ENCODE measurements around the gene SPPL3. TPM values are rescaled to one million over a fixed set of nuclear protein-coding genes. Genes with fewer than 3 reads are reported as not detected.

The SPPL3 gene
- total RNA-seq, 1 experiment from 2014 or later = 51.1 TPM

DNA sequence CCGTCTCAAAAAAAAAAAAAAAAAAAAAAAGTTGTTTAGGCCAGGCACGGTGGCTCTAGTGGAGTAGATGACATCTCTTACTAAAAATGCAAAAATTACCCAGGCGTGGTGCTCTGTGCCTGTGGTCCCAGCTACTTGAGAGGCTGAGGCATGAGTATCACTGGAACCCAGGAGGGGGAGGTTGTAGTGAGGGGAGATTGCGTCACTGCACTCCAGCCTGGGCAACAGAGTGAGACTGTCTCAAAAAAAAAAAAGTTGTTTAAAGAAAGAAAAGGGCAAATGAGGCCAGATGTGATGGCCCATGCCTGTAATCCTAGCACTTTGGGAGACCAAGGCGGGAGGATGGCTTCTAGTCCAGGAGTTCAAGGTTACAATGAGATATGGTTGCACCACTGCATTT is 36.6 kb upstream of the SPPL3 start:
- CTCF ChIA-PET = interaction anchor here (0.7 kb wide), 1 partner anchor 405 kb away, joined by 7 read pairs; no protein-coding TSS in a partner anchor
- no peak for TF ChIP-seq TCF7L2 (IDR thresholded peaks at IDR 0.05; ENCODE audit: low read depth, low read length)
- no peak for TF ChIP-seq SIN3A (IDR thresholded peaks at IDR 0.05; ENCODE audit: borderline replicate concordance, insufficient read depth, low read depth, low read length)
- no peak for TF ChIP-seq POLR2AphosphoS5 (IDR thresholded peaks at IDR 0.05; ENCODE audit: low read depth, low read length)
- TF ChIP-seq, protein P1, sequence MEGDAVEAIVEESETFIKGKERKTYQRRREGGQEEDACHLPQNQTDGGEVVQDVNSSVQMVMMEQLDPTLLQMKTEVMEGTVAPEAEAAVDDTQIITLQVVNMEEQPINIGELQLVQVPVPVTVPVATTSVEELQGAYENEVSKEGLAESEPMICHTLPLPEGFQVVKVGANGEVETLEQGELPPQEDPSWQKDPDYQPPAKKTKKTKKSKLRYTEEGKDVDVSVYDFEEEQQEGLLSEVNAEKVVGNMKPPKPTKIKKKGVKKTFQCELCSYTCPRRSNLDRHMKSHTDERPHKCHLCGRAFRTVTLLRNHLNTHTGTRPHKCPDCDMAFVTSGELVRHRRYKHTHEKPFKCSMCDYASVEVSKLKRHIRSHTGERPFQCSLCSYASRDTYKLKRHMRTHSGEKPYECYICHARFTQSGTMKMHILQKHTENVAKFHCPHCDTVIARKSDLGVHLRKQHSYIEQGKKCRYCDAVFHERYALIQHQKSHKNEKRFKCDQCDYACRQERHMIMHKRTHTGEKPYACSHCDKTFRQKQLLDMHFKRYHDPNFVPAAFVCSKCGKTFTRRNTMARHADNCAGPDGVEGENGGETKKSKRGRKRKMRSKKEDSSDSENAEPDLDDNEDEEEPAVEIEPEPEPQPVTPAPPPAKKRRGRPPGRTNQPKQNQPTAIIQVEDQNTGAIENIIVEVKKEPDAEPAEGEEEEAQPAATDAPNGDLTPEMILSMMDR (IDR thresholded peaks at IDR 0.05) = no peak
- no peak for TF ChIP-seq REST (IDR thresholded peaks at IDR 0.05; ENCODE audit: insufficient read depth in 1 of 2, low read depth in 2 of 2, low read length in 1 of 2)
- Histone ChIP-seq H3K27ac (ENCODE audit: low read length) (no peak overlapping the region), H3K27me3 (ENCODE audit: control insufficient read depth, insufficient read depth, low read length) (no peaks in the 10 kb centered on the region), H3K4me3 (ENCODE audit: low read depth in 2 of 2, low read length in 2 of 2) (no peak overlapping the region), H3K4me1 (ENCODE audit: control insufficient read depth, insufficient read depth, low read length) (no peaks in the 10 kb centered on the region), H3K9me3 (ENCODE audit: control insufficient read depth, insufficient read depth, low read depth, low read length) (no peaks in the 10 kb centered on the region), H3K36me3 (ENCODE audit: control insufficient read depth, insufficient read depth, low read length) (no peaks in the 10 kb centered on the region)
- POLR2A ChIA-PET = no interaction called here
- ATAC-seq (no peak), DNase-seq (ENCODE audit: low read depth, low spot score) (no peak)
- in situ Hi-C loops (cut with HindIII; ENCODE audit: low pct_unique_long_range_greater_than_20kb, low sequenced_read_pairs) (no loop called here), intact Hi-C loops (cut with micrococcal nuclease; ENCODE audit: unreplicated experiment) (no loop called here)
- BruUV-seq (replicated peaks) = no TSS peak

DNA sequence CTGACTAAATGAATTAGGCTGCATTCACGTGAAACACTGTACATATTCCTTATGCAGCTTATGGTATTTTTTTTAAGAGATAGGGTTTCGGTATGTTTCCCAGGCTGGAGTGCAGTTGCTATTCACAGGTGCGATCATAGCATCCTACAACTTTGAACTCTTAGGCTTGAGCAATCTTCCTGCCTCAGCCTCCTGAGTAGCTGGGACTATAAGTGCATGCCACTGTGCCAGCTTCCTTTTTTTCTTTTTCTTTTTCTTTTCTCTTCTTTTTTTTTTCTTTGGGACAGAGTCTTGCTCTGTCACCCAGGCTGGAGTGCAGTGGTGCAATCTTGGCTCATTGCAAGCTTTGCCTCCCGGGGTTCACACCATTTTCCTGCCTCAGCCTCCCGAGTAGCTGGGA is 35.8 kb upstream of the SPPL3 start:
- ChIA-PET CTCF (interaction anchor here (0.6 to 0.7 kb wide), 2 partner anchors 169 to 404 kb away, joined by 6 to 7 read pairs; no protein-coding TSS in a partner anchor), POLR2A (no interaction called here)
- Histone ChIP-seq H3K27ac (ENCODE audit: low read length) (no peak overlapping the region), H3K4me3 (ENCODE audit: low read depth in 2 of 2, low read length in 2 of 2) (no peak overlapping the region), H3K4me1 (ENCODE audit: control insufficient read depth, insufficient read depth, low read length) (no peaks in the 10 kb centered on the region), H3K27me3 (ENCODE audit: control insufficient read depth, insufficient read depth, low read length) (no peaks in the 10 kb centered on the region), H3K9me3 (ENCODE audit: control insufficient read depth, insufficient read depth, low read depth, low read length) (no peaks in the 10 kb centered on the region), H3K36me3 (ENCODE audit: control insufficient read depth, insufficient read depth, low read length) (no peaks in the 10 kb centered on the region)
- no TSS peak for BruUV-seq (replicated peaks)
- DNase-seq (ENCODE audit: low read depth, low spot score) (no peak), ATAC-seq (no peak)
- intact Hi-C loops (cut with micrococcal nuclease; ENCODE audit: unreplicated experiment) (no loop called here), in situ Hi-C loops (cut with HindIII; ENCODE audit: low pct_unique_long_range_greater_than_20kb, low sequenced_read_pairs) (no loop called here)
- TF ChIP-seq, protein P1 (IDR thresholded peaks at IDR 0.05) = no peak
- no peak for TF ChIP-seq POLR2AphosphoS5 (IDR thresholded peaks at IDR 0.05; ENCODE audit: low read depth, low read length)
- no peak for TF ChIP-seq TCF7L2 (IDR thresholded peaks at IDR 0.05; ENCODE audit: low read depth, low read length)
- TF ChIP-seq SIN3A (IDR thresholded peaks at IDR 0.05; ENCODE audit: borderline replicate concordance, insufficient read depth, low read depth, low read length) = no peak
- no peak for TF ChIP-seq REST (IDR thresholded peaks at IDR 0.05; ENCODE audit: insufficient read depth in 1 of 2, low read depth in 2 of 2, low read length in 1 of 2)
